ENCODE measurements around the gene CLCN4.
A peak's percentile ranks its signal among the peaks of the same experiment; 100 is the strongest.

CLCN4 gene

GRCh38 chrX:10156199-10157031, at the start of gene CLCN4:
Gene CLCN4, plus strand, starts transcription at chrX:10156975. Its CDS starts 28,058 bp downstream, at chrX:10185033.
- peak; percentile 54 for DNase-seq

- DNase-seq = no peak
These were observed 49.3 kb upstream of the CLCN4 start for GRCh38 chrX:10107483-10107882.

GRCh38 chrX:10108288-10108687, 48.5 kb upstream of the CLCN4 start:
- DNase-seq = no peak

GRCh38 chrX:10109695-10110094, 47.1 kb upstream of the CLCN4 start:
- DNase-seq = no peak

- DNase-seq = no peak
These were observed 46.3 kb upstream of the CLCN4 start for GRCh38 chrX:10110316-10110935.

GRCh38 chrX:10110984-10111363, 45.8 kb upstream of the CLCN4 start:
- DNase-seq = no peak

DNA sequence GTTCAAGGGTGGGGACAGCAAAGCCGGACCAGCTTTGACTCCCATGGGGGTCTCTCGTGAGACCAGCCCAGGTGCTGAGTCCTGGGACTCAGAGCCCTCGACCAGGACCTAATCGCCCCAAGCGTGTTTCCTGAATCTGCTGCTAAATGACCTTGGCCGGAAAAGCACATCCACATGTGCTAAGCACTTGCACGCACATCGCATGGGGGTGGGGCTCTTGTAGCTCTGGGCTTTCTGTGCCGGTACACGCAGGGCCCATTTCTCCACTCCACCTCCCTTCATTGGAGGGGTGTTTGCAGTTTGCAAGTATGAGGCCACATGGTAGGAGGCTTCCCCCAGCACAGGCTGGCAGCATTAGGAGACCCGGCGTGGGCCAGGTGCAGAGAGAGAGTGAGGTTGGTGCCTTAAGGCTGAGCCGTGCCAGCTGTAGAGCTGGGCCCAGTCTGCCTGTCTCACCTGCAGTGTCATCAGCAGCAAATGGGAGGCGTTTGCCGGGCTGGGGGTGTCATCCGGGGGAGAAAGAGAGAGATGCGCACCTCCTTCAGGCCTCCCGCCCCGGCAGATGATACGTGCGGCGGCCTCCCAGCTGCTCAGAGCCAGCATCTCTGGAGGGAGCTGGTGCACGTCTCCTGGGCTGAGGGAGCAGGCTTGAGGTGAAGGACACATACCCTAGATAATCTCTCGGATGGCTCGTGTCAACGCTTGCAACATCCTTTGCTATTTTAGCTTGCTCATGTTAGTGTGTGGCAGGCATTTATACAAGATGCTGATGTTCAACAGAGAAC, 45.2 kb upstream of the CLCN4 start:
- DNase-seq = no peak

- no peak for DNase-seq
These were observed 44.3 kb upstream of the CLCN4 start for GRCh38 chrX:10112510-10112909.

DNA sequence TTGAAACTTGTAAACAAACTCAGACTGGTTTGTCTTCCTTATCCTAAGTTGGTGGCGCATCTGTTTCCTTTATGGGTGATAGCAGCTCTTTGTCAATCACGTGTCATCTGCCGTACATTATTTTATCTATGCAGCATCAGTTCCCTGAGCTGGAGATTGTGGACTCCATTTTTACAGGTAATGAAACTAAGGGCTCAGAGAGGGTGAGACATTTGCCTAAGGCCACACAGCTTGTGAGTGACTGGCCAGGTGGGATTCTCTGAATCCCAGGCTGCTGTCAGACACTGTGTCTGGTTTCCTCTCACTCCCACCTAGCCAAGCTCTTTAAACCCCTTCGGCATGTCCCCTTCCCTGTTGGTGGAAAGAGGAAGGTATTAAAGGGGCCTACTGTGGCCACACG, 41.7 kb upstream of the CLCN4 start:
- no peak for DNase-seq

- no peak for DNase-seq
These were observed 39.5 kb upstream of the CLCN4 start for GRCh38 chrX:10117301-10117700.

GRCh38 chrX:10117864-10118377, 38.9 kb upstream of the CLCN4 start:
- DNase-seq = no peak

DNA sequence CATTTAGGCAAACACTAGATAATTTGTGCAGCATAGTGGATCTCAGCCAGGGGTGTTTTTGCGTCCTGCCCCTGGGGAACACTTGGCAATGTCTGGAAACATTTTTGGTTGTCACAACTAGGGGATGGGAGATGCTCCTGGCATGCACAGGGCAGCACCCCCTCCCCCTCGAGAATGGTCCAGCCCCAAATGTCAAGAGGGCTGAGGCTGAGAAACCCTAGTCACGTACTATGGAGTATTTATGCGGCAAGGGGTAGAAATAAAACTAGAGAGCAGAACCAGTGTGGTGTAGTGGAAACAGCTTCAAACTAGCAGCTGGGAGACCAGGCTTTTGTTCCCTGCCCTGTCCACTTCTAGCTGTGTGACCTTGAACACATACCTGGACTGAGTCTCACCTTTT, 38.2 kb upstream of the CLCN4 start:
- no peak for DNase-seq

DNA sequence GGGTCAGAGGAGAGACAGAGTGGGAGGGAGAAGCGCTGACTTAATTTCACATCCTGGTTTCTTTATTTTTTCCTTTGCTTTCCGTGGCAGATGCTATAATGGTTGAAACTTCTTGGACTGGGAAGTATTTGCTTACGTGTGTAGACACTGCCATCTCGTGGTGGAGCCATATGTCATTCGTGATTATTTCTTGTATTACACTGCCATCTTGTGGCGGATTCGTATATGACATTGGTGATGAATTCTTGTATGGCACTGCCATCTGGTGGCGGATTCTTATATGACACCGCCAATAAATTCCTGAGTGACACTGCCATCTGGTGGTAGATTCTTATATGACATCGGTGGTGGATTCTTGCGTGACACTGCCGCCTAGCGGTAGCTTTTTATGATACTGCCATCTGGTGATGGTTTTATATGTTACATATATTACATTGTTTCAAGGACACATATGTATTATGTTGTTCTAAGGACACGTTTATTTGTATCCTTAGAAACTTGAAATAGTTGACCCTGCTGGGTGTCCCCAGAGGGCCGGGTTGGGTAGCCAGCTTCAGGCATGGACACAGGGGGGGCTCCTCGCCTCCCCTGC, 37.3 kb upstream of the CLCN4 start:
- DNase-seq = peak; percentile 12

GRCh38 chrX:10120331-10120730, 36.4 kb upstream of the CLCN4 start:
- no peak for DNase-seq

DNA sequence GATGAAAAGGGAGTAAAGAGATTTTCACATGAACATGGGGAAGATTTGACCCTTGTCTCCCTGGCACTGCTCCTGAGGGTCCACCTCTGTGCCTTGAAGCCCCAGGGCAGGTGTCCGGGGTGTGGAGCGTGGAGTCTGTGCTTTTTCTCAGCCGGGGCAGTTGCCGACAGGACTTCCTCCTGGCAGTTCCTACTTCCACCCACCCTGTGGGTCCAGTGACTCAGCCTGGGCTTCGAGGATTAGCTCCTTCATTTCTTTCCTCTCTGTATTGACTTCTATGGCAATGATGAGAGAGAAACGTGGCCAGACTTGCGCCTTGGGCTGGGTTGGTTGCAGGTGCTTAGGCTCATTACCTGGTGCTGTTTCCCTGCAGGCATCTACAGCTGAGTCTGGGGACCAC, 35.9 kb upstream of the CLCN4 start:
- no peak for DNase-seq

DNA sequence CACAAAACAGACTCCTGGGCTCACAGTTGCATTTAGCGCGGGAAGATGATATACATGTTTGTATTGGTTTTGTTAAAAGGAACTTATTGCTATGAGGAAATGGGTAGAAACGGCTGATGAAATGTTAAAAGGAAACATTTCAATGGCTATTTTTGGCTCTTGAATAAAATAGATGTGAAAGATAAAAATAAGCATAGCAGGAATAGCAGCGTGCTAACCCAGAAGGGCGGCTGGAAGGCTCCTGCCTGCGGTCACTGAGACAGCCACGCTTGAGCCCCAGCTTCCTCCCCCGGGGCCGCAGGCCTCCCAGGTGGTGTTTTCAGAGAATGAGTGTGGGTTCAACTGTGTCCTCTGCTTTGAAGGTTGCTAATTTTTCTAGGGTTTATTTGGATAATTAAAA, 35.0 kb upstream of the CLCN4 start:
- DNase-seq = no peak

- no peak for DNase-seq
These were observed 32.1 kb upstream of the CLCN4 start for GRCh38 chrX:10124506-10125247.

DNA sequence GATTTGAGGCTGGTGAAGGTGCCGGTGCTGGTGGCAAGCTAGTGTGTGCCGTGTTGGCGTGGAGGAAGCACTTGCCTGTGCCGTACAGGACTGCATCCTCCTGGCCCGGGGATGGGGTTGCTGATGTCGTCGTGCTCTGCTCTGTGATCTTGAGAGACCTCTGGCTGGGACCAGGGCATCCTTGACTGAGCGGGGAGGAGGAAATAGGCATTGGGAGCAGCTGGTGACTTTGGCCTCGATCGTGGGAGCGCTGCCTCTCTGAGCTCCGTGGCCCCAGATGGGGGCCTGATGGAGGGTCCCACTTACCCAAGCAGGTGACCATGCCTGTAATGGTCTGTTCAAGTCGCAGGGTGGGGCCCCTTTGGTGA, 31.5 kb upstream of the CLCN4 start:
- DNase-seq = no peak

- no peak for DNase-seq
These were observed 30.7 kb upstream of the CLCN4 start for GRCh38 chrX:10126044-10126443.

DNA sequence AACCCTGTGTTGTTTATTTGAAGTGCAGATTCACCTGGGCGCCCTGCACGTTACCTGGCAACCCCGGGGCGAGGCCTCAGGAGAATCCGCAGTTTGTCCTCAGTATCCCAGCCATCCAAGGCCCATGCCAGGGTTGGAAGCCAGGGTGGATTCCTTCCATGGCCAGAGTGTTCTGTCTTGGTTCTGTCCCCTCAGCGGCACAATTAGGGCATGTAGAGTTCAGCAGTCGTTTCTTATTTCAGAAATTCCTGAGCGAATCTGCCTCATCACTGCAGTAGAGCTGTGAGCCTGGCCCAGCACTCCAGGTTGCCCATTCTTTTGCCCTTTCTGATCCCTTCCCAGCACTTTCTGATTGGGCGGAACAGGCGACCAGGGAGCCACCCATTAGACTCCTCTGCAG, 29.9 kb upstream of the CLCN4 start:
- DNase-seq = no peak

GRCh38 chrX:10128386-10128785, 28.4 kb upstream of the CLCN4 start:
- DNase-seq = no peak

GRCh38 chrX:10129229-10129628, 27.5 kb upstream of the CLCN4 start:
- no peak for DNase-seq

GRCh38 chrX:10130354-10130753, 26.4 kb upstream of the CLCN4 start:
- DNase-seq = no peak

Data from NCI-H226 (cell line).